Activated CD4-positive, alpha-beta T cell treated with anti-CD3 and anti-CD28 coated beads, Interleukin-2, amount 50 U/mL, for 4 hours (primary cell): ENCODE data around the gene UQCRHL.
"Not testable (repeated sequence)": the region's sequence is repeated elsewhere in the genome, so short reads cannot be mapped to it uniquely, and the experiment has no call there.

ENCODE experiments used
- DNase-seq, 2 experiments: peaks; one replicate each; pipeline ENCODE4 v3.0.0-alpha.2; 2020

The UQCRHL gene

GRCh38 chr1:15835205-15835740, 27.8 kb upstream of the UQCRHL start:
- DNase-seq, result no peak

- peak; percentile 83 to 86 for DNase-seq
These were observed 27.2 kb upstream of the UQCRHL start for GRCh38 chr1:15834406-15835204.

GRCh38 chr1:15833842-15834405, 26.5 kb upstream of the UQCRHL start:
- DNase-seq, result no peak

GRCh38 chr1:15833069-15833679, 25.7 kb upstream of the UQCRHL start:
- DNase-seq, result peak; percentile 31 to 47

- DNase-seq, result no peak
These were observed 22.8 kb upstream of the UQCRHL start for GRCh38 chr1:15830258-15830657.

GRCh38 chr1:15828931-15829330, 21.5 kb upstream of the UQCRHL start:
- DNase-seq, result not testable (repeated sequence)

- not testable (repeated sequence) for DNase-seq
These were observed 20.1 kb upstream of the UQCRHL start for GRCh38 chr1:15827567-15827966.

- DNase-seq, result no peak
These were observed 19.5 kb upstream of the UQCRHL start for GRCh38 chr1:15826810-15827507.

GRCh38 chr1:15825800-15826199, 18.4 kb upstream of the UQCRHL start:
- DNase-seq, result no peak

GRCh38 chr1:15820478-15820877, 13.0 kb upstream of the UQCRHL start:
- DNase-seq, result no peak

- no peak for DNase-seq
These were observed 9.2 kb upstream of the UQCRHL start for GRCh38 chr1:15816674-15817073.

- no peak for DNase-seq
These were observed 2.6 kb upstream of the UQCRHL start for GRCh38 chr1:15810073-15810472.

- DNase-seq, result no peak
These were observed 1.5 kb upstream of the UQCRHL start for GRCh38 chr1:15808955-15809354.

GRCh38 chr1:15807121-15807520, 328 bp downstream of the UQCRHL start:
- DNase-seq, result no peak

GRCh38 chr1:15804060-15804459, 3.4 kb downstream of the UQCRHL start:
- DNase-seq, result no peak

GRCh38 chr1:15803380-15803779, 4.1 kb downstream of the UQCRHL start:
- DNase-seq, result peak in 1 of 2 experiments; percentile 6

GRCh38 chr1:15802234-15802965, 5.0 kb downstream of the UQCRHL start:
- no peak for DNase-seq

GRCh38 chr1:15799928-15800835, 7.3 kb downstream of the UQCRHL start:
- DNase-seq, result no peak

- no peak for DNase-seq
These were observed 8.2 kb downstream of the UQCRHL start for GRCh38 chr1:15799004-15799867.

GRCh38 chr1:15797614-15798390, 9.6 kb downstream of the UQCRHL start:
- no peak for DNase-seq
